HG02571 (cell line): ENCODE data around the gene WWP2.
"Not testable (repeated sequence)": the region's sequence is repeated elsewhere in the genome, so short reads cannot be mapped to it uniquely, and the experiment has no call there.

Experiments
- ATAC-seq: cut with Tn5 transposase; IDR thresholded peaks from one replicate; pipeline ENCODE4 v1.9.1; 2021; ENCODE audit warnings: mild to moderate bottlenecking, moderate library complexity; ENCODE audit not compliant: unreplicated experiment

Gene WWP2

GRCh38 chr16:69761983-69762813, at the start of gene WWP2:
Gene WWP2, plus strand, starts transcription at chr16:69762332. Its CDS starts 24,679 bp downstream, at chr16:69787011.
- ATAC-seq: peak; percentile 79

- ATAC-seq: no peak
Observed at GRCh38 chr16:69712914-69713581, 49.1 kb upstream of the WWP2 start.

- no peak for ATAC-seq
Observed at GRCh38 chr16:69717066-69717465, 45.1 kb upstream of the WWP2 start.

- ATAC-seq: no peak
Observed at GRCh38 chr16:69718111-69718764, 43.9 kb upstream of the WWP2 start.

GRCh38 chr16:69720822-69721430, 41.2 kb upstream of the WWP2 start:
- no peak for ATAC-seq

GRCh38 chr16:69721441-69721957, 40.6 kb upstream of the WWP2 start:
- no peak for ATAC-seq

GRCh38 chr16:69724414-69724873, 37.7 kb upstream of the WWP2 start:
- ATAC-seq: no peak

- ATAC-seq: no peak
Observed at GRCh38 chr16:69724981-69725479, 37.1 kb upstream of the WWP2 start.

- no peak for ATAC-seq
Observed at GRCh38 chr16:69725480-69726312, 36.4 kb upstream of the WWP2 start.

- peak; percentile 98 for ATAC-seq
Observed at GRCh38 chr16:69726313-69727060, 35.6 kb upstream of the WWP2 start, which contains the start of gene NQO1. Gene NQO1, minus strand, starts transcription at chr16:69726560. Its CDS starts 121 bp downstream, at chr16:69726439.

- no peak for ATAC-seq
Observed at GRCh38 chr16:69727916-69728270, 34.2 kb upstream of the WWP2 start.

- not testable (repeated sequence) for ATAC-seq
Observed at GRCh38 chr16:69729030-69729429, 33.1 kb upstream of the WWP2 start.

- not testable (repeated sequence) for ATAC-seq
Observed at GRCh38 chr16:69731280-69731679, 30.9 kb upstream of the WWP2 start.

GRCh38 chr16:69732101-69732500, 30.0 kb upstream of the WWP2 start:
- no peak for ATAC-seq

GRCh38 chr16:69741519-69741918, 20.6 kb upstream of the WWP2 start:
- ATAC-seq: no peak

GRCh38 chr16:69741951-69742904, 19.9 kb upstream of the WWP2 start:
- no peak for ATAC-seq

GRCh38 chr16:69744363-69745231, 17.5 kb upstream of the WWP2 start:
- ATAC-seq: no peak
